ENCODE results near the gene BNC2.

Gene BNC2

GRCh38 chr9:16406526-16407225 is 463.8 kb downstream of the BNC2 start:
- in situ Hi-C loops (cut with HindIII; ENCODE audit: low pct_ligation_motif_present, low sequenced_read_pairs), result no loop called here
- Histone ChIP-seq H3K27me3 (replicated peaks) (no peaks in the 10 kb centered on the region), H3K27ac (no peak overlapping the region), H3K36me3 (replicated peaks) (no peaks in the 10 kb centered on the region), H3K4me3 (ENCODE audit: low read depth, low read length) (no peak overlapping the region)
- DNase-seq, result no peak
- TF ChIP-seq, protein P1, sequence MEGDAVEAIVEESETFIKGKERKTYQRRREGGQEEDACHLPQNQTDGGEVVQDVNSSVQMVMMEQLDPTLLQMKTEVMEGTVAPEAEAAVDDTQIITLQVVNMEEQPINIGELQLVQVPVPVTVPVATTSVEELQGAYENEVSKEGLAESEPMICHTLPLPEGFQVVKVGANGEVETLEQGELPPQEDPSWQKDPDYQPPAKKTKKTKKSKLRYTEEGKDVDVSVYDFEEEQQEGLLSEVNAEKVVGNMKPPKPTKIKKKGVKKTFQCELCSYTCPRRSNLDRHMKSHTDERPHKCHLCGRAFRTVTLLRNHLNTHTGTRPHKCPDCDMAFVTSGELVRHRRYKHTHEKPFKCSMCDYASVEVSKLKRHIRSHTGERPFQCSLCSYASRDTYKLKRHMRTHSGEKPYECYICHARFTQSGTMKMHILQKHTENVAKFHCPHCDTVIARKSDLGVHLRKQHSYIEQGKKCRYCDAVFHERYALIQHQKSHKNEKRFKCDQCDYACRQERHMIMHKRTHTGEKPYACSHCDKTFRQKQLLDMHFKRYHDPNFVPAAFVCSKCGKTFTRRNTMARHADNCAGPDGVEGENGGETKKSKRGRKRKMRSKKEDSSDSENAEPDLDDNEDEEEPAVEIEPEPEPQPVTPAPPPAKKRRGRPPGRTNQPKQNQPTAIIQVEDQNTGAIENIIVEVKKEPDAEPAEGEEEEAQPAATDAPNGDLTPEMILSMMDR (IDR thresholded peaks at IDR 0.05; ENCODE audit: low read depth, low read length, missing control alignments), result no peak

- Histone ChIP-seq H3K27ac (no peak overlapping the region), H3K4me3 (ENCODE audit: low read depth, low read length) (no peak overlapping the region), H3K27me3 (replicated peaks) (no peaks in the 10 kb centered on the region), H3K36me3 (replicated peaks) (no peaks in the 10 kb centered on the region)
- no peak for DNase-seq
- TF ChIP-seq, protein P1 (IDR thresholded peaks at IDR 0.05; ENCODE audit: low read depth, low read length, missing control alignments), result no peak
- in situ Hi-C loops (cut with HindIII; ENCODE audit: low pct_ligation_motif_present, low sequenced_read_pairs), result no loop called here
Observed at GRCh38 chr9:16405421-16405820, 465.0 kb downstream of the BNC2 start.

DNA sequence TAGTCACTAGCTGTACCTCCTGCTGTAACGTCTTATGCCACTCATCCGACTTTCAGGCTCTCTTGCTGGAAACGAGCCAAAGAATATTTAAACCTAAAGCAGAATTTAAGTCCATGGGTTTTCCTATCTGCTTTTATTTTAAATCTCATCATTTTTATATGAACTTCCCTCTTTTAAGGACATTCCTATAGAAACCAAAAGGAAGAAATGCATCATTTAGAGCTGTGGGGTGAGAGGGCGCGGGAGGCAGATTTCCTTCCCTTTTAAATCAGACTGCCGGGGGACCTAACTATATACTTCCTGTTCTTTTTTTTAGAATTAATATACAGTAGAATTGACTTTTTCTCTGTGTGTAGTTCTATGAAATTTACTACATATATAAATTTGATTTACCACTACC is 468.8 kb downstream of the BNC2 start:
- H3K4me3 ChIP-seq (ENCODE audit: low read depth, low read length), result no peak overlapping the region
- no peaks in the 10 kb centered on the region for H3K27me3 ChIP-seq (replicated peaks)
- no peaks in the 10 kb centered on the region for H3K36me3 ChIP-seq (replicated peaks)
- H3K27ac ChIP-seq, result no peak overlapping the region
- no peak for DNase-seq
- in situ Hi-C loops (cut with HindIII; ENCODE audit: low pct_ligation_motif_present, low sequenced_read_pairs), result no loop called here
- TF ChIP-seq, protein P1 (IDR thresholded peaks at IDR 0.05; ENCODE audit: low read depth, low read length, missing control alignments), result no peak

DNA sequence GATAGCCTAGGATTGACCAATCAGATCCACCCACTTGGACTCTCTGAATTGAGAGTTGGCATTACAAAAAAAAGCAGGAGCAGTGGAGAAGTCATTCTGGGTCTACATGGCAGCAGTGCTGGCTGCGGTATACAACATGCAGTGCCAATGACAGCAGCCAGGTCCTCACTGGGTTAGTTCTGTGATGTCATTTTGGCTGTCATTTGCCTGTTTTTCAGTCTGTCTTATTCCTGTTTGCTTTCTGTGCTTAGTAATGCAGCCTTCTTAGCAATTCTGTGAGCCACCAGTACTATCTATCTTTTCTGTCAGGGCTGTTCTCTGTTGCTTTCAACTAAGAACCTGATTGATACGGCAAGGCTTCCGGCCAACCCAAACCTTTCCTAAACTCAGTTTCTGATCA is 471.8 kb downstream of the BNC2 start:
- H3K27me3 ChIP-seq (replicated peaks), result no peaks in the 10 kb centered on the region
- H3K27ac ChIP-seq, result no peak overlapping the region
- TF ChIP-seq, protein P1 (IDR thresholded peaks at IDR 0.05; ENCODE audit: low read depth, low read length, missing control alignments), result no peak
- no peak overlapping the region for H3K4me3 ChIP-seq (ENCODE audit: low read depth, low read length)
- no peak for DNase-seq
- in situ Hi-C loops (cut with HindIII; ENCODE audit: low pct_ligation_motif_present, low sequenced_read_pairs), result no loop called here
- no peaks in the 10 kb centered on the region for H3K36me3 ChIP-seq (replicated peaks)

DNA sequence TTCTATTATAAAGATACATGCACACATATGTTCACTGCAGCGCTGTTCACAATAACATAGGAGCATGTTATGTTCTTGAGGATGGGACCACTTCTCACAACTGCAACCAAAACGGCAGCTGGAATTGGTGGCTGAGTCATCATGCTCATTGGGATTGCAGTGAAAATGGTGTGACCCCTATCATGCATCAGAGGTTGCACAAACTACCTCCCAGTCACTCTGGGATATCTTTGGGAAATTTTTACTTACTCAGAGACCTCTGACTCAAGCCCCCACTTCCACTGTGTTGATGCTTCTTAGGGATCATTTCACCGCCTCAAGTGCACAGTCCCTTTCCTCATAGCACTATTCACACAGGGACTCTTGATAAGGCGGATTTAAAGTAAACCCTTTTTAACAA is 474.1 kb downstream of the BNC2 start:
- no peak overlapping the region for H3K27ac ChIP-seq
- in situ Hi-C loops (cut with HindIII; ENCODE audit: low pct_ligation_motif_present, low sequenced_read_pairs), result no loop called here
- peak; percentile 47 for DNase-seq
- H3K4me3 ChIP-seq (ENCODE audit: low read depth, low read length), result no peak overlapping the region
- H3K36me3 ChIP-seq (replicated peaks), result no peaks in the 10 kb centered on the region
- TF ChIP-seq, protein P1 (IDR thresholded peaks at IDR 0.05; ENCODE audit: low read depth, low read length, missing control alignments), result no peak
- no peaks in the 10 kb centered on the region for H3K27me3 ChIP-seq (replicated peaks)

DNA sequence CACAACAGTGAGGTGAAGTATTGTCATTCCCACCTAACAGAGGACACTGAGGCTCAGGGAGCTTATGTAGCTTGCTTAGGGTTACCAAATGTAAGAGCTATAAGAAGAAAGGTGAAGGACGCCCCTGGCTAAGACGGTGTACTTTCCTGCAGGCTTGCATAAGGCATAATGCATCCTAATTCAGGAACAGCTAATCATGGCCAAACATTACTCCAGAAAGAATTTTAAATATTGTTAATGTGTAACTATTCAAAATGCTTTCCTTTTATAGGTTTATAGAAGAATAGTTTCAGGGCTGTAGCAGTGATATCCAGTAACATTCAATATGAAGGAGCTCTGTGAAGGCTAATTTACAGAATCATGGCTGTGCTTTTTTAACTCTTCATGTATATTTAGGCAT is 479.1 kb downstream of the BNC2 start:
- no peak overlapping the region for H3K27ac ChIP-seq
- no peak overlapping the region for H3K4me3 ChIP-seq (ENCODE audit: low read depth, low read length)
- no peaks in the 10 kb centered on the region for H3K27me3 ChIP-seq (replicated peaks)
- DNase-seq, result no peak
- no peaks in the 10 kb centered on the region for H3K36me3 ChIP-seq (replicated peaks)
- TF ChIP-seq, protein P1 (IDR thresholded peaks at IDR 0.05; ENCODE audit: low read depth, low read length, missing control alignments), result no peak
- in situ Hi-C loops (cut with HindIII; ENCODE audit: low pct_ligation_motif_present, low sequenced_read_pairs), result no loop called here
